ENCODE data around the gene BRPF1.

BRPF1 gene

GRCh38 chr3:9779075-9779593 is 47.6 kb downstream of the BRPF1 start:
- Histone ChIP-seq H3K36me3 (ENCODE audit: low read length) (peaks cover 4% of the 10 kb centered on the region; the same call in 1 of the 2 replicates), H4K20me1 (ENCODE audit: low read depth, low read length) (no peaks in the 10 kb centered on the region), H3K9me2 (replicated peaks; ENCODE audit: insufficient read depth, low read length) (no peaks in the 10 kb centered on the region), H3K4me2 (ENCODE audit: low read depth, low read length, poor library complexity, severe bottlenecking) (peak overlapping the region; percentile 41), H3K27ac (ENCODE audit: low read depth, low read length) (peak overlapping the region; percentile 91), H3K79me2 (ENCODE audit: insufficient read depth, low read length) (no peaks in the 10 kb centered on the region), H3K9me3 (ENCODE audit: insufficient read depth, low read length) (no peaks in the 10 kb centered on the region), H3F3A (ENCODE audit: insufficient read depth) (peaks cover 34% of the 10 kb centered on the region), H3K9ac (ENCODE audit: low read length) (0 out of 2 replicates have a peak overlapping the region, but pooled peaks have one; percentile 49), H2AFZ (ENCODE audit: low read depth, low read length, severe bottlenecking) (no peak overlapping the region), H3K4me3 (ENCODE audit: insufficient read depth, low read length, poor library complexity, severe bottlenecking) (no peak overlapping the region), H3K27me3 (ENCODE audit: low read length) (no peaks in the 10 kb centered on the region)
- TF ChIP-seq EZH2phosphoT487 (conservative IDR thresholded peaks at IDR 0.05; ENCODE audit: low read length) = no peak
- no peak for TF ChIP-seq CTCF (IDR thresholded peaks at IDR 0.05; ENCODE audit: insufficient read depth, low read length, poor library complexity, severe bottlenecking)

GRCh38 chr3:9779721-9780457 is 48.4 kb downstream of the BRPF1 start:
- Histone ChIP-seq H3K9ac (ENCODE audit: low read length) (peak overlapping the region; percentile 49), H2AFZ (ENCODE audit: low read depth, low read length, severe bottlenecking) (no peak overlapping the region), H3K9me2 (replicated peaks; ENCODE audit: insufficient read depth, low read length) (no peaks in the 10 kb centered on the region), H4K20me1 (ENCODE audit: low read depth, low read length) (no peaks in the 10 kb centered on the region), H3K27me3 (ENCODE audit: low read length) (no peaks in the 10 kb centered on the region), H3K4me3 (ENCODE audit: insufficient read depth, low read length, poor library complexity, severe bottlenecking) (no peak overlapping the region), H3K9me3 (ENCODE audit: insufficient read depth, low read length) (no peaks in the 10 kb centered on the region), H3K4me2 (ENCODE audit: low read depth, low read length, poor library complexity, severe bottlenecking) (peak overlapping the region; percentile 41), H3K36me3 (ENCODE audit: low read length) (peaks cover 4% of the 10 kb centered on the region; the same call in 1 of the 2 replicates), H3K27ac (ENCODE audit: low read depth, low read length) (peak overlapping the region; percentile 91), H3F3A (ENCODE audit: insufficient read depth) (peaks cover 34% of the 10 kb centered on the region), H3K79me2 (ENCODE audit: insufficient read depth, low read length) (no peaks in the 10 kb centered on the region)
- TF ChIP-seq EZH2phosphoT487 (conservative IDR thresholded peaks at IDR 0.05; ENCODE audit: low read length) = no peak
- no peak for TF ChIP-seq CTCF (IDR thresholded peaks at IDR 0.05; ENCODE audit: insufficient read depth, low read length, poor library complexity, severe bottlenecking)

- no peak for TF ChIP-seq EZH2phosphoT487 (conservative IDR thresholded peaks at IDR 0.05; ENCODE audit: low read length)
- no peak for TF ChIP-seq CTCF (IDR thresholded peaks at IDR 0.05; ENCODE audit: insufficient read depth, low read length, poor library complexity, severe bottlenecking)
- Histone ChIP-seq H3K9me2 (replicated peaks; ENCODE audit: insufficient read depth, low read length) (no peaks in the 10 kb centered on the region), H3K9me3 (ENCODE audit: insufficient read depth, low read length) (no peaks in the 10 kb centered on the region), H2AFZ (ENCODE audit: low read depth, low read length, severe bottlenecking) (no peak overlapping the region), H3K27ac (ENCODE audit: low read depth, low read length) (peak overlapping the region; percentile 91), H3K9ac (ENCODE audit: low read length) (peak overlapping the region; percentile 49), H3K36me3 (ENCODE audit: low read length) (peaks cover 5% of the 10 kb centered on the region; the same call in 1 of the 2 replicates), H3K79me2 (ENCODE audit: insufficient read depth, low read length) (no peaks in the 10 kb centered on the region), H3K4me3 (ENCODE audit: insufficient read depth, low read length, poor library complexity, severe bottlenecking) (no peak overlapping the region), H3F3A (ENCODE audit: insufficient read depth) (peaks cover 34% of the 10 kb centered on the region), H3K4me2 (ENCODE audit: low read depth, low read length, poor library complexity, severe bottlenecking) (peak overlapping the region; percentile 41), H3K27me3 (ENCODE audit: low read length) (no peaks in the 10 kb centered on the region), H4K20me1 (ENCODE audit: low read depth, low read length) (no peaks in the 10 kb centered on the region)
Measured at GRCh38 chr3:9780458-9780812, 48.9 kb downstream of the BRPF1 start.
